Kidney epithelial cell (primary cell): ENCODE measurements around the gene CXorf58. TPM values are rescaled to one million over a fixed set of nuclear protein-coding genes. Genes with fewer than 3 reads are reported as not detected.
"Not testable (repeated sequence)": the region's sequence is repeated elsewhere in the genome, so short reads cannot be mapped to it uniquely, and the experiment has no call there.

ENCODE experiments used
- DNase-seq: peaks from one replicate; pipeline ENCODE4 v3.0.0-alpha.2; 2010; ENCODE audit warnings: low read depth
- H3K27me3 ChIP-seq: 2 replicates; pipeline ENCODE4 v1.6.0; 2011; ENCODE audit warnings: low read length; ENCODE audit not compliant: control insufficient read depth, insufficient read depth
- H3K36me3 ChIP-seq: 2 replicates; pipeline ENCODE4 v1.5.1; 2011; ENCODE audit warnings: low read length; ENCODE audit not compliant: control insufficient read depth, insufficient read depth
- H3K4me3 ChIP-seq: 2 replicates; pipeline ENCODE4 v1.5.1; 2011; ENCODE audit warnings: low read depth, mild to moderate bottlenecking, control low read depth, low read length
- total RNA-seq: library from RNA; depleted of rRNA; stranded (reverse); fragments of >200 nt; gene quantifications from 2 replicates; pipeline ENCODE4 v1.2.3, GENCODE V29; 2015
- TF ChIP-seq, protein P1 (sequence below): IDR thresholded peaks from 2 replicates; pipeline ENCODE4 v1.5.1; 2011; ENCODE audit warnings: mild to moderate bottlenecking, moderate library complexity, low read length, control low read depth, inconsistent platforms; ENCODE audit not compliant: insufficient read depth, poor library complexity, severe bottlenecking

The CXorf58 gene
- total RNA-seq, 1 donor from 2014 or later, result not detected

DNA sequence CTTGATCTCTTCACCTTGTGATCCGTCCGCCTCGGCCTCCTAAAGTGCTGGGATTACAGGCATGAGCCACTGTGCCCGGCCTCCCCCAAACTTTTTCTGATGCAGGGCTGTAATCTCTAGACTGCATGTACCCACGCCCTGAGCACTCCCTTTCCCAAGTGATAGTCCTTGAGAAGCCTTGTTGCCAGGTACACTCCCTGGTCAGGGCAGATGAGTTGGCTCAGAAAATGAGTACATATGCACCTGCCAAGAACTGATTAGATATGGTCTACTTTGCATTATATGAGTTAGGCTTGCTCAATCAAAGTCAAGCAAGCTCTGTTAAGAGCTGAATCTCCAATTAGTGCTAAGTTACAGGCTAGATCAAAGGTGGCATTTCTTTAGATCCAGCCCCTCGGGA lies 20.4 kb upstream of the CXorf58 start:
- no peak overlapping the region for H3K4me3 ChIP-seq
- no peaks in the 10 kb centered on the region for H3K36me3 ChIP-seq
- DNase-seq, result no peak
- H3K27me3 ChIP-seq, result no peaks in the 10 kb centered on the region
- TF ChIP-seq, protein P1, sequence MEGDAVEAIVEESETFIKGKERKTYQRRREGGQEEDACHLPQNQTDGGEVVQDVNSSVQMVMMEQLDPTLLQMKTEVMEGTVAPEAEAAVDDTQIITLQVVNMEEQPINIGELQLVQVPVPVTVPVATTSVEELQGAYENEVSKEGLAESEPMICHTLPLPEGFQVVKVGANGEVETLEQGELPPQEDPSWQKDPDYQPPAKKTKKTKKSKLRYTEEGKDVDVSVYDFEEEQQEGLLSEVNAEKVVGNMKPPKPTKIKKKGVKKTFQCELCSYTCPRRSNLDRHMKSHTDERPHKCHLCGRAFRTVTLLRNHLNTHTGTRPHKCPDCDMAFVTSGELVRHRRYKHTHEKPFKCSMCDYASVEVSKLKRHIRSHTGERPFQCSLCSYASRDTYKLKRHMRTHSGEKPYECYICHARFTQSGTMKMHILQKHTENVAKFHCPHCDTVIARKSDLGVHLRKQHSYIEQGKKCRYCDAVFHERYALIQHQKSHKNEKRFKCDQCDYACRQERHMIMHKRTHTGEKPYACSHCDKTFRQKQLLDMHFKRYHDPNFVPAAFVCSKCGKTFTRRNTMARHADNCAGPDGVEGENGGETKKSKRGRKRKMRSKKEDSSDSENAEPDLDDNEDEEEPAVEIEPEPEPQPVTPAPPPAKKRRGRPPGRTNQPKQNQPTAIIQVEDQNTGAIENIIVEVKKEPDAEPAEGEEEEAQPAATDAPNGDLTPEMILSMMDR, result no peak

DNA sequence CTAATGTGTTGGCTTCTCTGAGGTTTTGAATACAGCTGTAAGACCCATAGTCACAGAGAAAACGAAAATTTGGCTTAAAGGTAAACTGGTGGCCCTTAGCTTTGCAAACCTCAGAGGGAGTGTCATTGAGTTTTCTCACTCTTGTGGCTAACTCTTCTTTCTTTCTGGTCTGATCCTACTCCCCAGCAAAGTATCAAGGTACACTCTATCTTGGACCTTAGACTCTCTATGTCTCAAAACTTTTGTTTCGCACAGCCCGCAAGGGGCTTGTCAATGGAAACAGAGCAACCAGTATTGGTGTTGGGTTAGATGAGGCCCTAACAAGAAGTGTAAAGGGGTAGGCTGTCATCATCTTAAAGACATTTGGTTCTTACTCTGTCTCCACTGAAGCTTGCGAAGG lies 19.9 kb upstream of the CXorf58 start:
- Histone ChIP-seq H3K36me3 (no peaks in the 10 kb centered on the region), H3K27me3 (no peaks in the 10 kb centered on the region), H3K4me3 (no peak overlapping the region)
- TF ChIP-seq, protein P1, result no peak
- DNase-seq, result no peak

DNA sequence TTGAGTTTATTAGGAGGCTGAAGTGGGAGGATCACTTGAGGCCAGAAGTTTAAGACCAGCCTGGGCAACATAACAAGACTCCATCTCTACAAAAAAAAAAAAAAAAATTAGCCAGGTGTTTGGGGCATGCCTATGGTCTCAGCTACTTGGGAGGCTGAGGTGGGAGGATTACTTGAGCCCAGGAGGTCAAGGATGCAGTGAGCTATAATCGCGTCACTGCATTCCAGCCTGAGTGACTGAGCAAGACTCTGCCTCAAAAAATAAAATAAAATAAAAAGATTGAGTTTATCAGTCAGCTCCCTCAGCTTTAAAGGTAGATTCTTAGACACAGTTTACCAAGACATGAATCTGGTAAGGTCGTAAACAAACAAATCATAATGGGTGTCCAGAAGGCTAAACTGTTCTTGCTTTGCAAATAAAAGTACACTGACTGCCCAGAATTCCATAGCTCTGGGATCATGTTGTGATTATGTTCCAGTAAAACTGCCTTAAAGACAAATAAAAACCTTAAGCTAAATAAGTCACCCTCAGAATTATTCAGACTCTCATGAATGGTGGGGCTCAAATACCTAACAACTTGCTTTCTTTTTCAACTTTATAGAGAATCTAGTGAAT lies 18.8 kb upstream of the CXorf58 start:
- Histone ChIP-seq H3K27me3 (no peaks in the 10 kb centered on the region), H3K36me3 (no peaks in the 10 kb centered on the region), H3K4me3 (no peak overlapping the region)
- DNase-seq, result no peak
- TF ChIP-seq, protein P1, result no peak

DNA sequence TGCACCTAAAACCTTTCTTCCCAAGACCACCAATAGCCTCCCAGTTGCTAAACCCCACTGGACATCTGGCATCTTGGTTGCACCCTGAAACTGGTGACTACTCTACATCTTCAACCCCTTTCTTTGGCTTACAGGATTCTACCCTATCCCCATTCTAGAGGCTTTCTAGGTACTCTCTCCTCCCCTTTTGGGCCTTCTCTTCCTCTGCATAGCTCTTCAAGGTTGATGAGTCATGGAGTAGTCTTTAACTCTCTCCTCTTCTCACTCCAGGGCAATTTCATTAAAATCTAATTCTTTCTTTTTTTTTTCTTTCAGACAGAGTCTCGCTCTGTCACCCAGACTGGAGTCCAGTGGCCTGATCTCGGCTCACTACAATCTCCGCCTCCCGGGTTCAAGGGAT lies 16.9 kb upstream of the CXorf58 start:
- Histone ChIP-seq H3K27me3 (no peaks in the 10 kb centered on the region), H3K4me3 (no peak overlapping the region), H3K36me3 (no peaks in the 10 kb centered on the region)
- TF ChIP-seq, protein P1, result no peak
- DNase-seq, result no peak

DNA sequence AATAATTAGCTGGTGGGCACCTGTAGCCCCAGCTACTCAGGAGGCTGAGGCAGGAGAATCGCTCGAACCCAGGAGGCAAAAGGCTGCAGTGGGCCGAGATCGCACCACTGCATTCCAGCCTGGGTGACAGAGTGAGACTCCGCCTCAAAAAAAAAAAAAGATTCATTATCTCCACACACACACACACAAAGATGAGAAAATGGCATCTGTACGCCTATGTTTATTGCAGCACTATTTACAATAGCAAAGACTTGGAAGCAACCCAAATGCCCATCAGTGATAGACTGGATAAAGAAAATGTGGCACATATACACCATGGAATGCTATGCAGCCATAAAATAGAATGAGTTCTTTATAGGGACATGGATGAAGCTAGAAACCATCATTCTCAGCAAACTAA lies 12.8 kb upstream of the CXorf58 start:
- not testable (repeated sequence) for H3K27me3 ChIP-seq, H3K4me3 ChIP-seq, DNase-seq, H3K36me3 ChIP-seq

DNA sequence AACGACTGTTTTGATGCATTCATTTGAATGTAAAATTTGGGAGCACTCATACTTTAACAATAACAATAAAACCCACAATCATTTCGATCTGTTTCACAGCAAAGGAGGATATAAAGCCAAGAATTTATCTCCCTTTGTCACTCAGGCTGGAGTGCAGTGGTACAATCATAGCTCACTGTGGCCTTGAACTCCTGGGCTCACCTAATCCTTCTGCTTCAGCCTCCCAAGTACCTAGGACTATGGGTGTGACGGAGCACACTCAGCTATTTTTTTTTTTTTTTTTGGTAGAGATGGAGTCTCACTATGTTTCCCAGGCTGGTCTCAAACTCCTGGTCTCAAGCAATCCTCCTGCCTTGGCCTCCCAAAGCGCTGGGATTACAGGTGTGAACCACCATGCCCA lies 11.3 kb upstream of the CXorf58 start:
- H3K27me3 ChIP-seq, DNase-seq, H3K4me3 ChIP-seq, H3K36me3 ChIP-seq: not testable (repeated sequence)

DNA sequence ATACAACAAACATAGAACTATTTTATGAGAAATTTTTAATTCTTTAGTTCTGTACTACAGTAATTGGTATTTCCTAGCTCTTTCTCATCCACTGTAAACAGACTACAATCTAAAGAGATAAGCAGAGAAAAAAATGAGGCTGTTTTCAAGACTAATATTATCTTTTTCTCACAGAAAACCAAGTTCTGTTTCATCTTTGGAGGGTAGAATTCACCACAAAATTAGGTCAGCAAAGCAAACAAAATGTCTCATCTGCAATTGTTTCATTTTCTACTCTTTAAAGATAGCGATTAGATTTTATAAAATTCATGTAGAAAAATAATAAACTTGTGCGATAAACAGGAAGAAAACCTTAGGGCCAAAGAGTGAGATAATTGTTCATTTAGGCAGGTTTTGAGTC lies 10.8 kb upstream of the CXorf58 start:
- Histone ChIP-seq H3K27me3 (no peaks in the 10 kb centered on the region), H3K36me3 (no peaks in the 10 kb centered on the region), H3K4me3 (no peak overlapping the region)
- TF ChIP-seq, protein P1, result no peak
- DNase-seq, result no peak
